ENCODE data around the gene ADAMTSL3. TPM values are rescaled to one million over a fixed set of nuclear protein-coding genes. Genes with fewer than 3 reads are reported as not detected.
A peak's percentile ranks its signal among the peaks of the same experiment; 100 is the strongest.

The ADAMTSL3 gene
- total RNA-seq, 4 donors from 2014 or later = 4.9 to 8.8 (median 6.8) TPM

DNA sequence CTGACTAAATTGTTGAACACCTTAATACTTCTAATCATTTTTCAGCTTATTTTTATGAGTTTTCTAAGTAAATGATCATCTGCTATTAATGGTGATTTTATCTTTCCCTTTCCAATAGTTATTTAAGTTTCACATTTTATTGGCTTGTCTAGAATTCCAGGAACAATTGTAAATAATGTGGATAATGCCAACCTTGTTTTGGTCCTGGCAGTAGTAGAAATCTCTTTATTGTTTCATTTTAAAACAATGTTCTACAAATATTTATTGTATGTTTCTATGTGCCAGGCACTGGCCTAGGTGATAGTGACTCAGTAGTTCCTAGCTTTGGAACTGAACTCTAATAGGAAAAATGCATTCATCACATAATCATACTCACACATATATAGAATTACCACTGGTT is 264.1 kb downstream of the ADAMTSL3 start:
- TF ChIP-seq POLR2AphosphoS5 (IDR thresholded peaks at IDR 0.05) (no peak), POLR2A (IDR thresholded peaks at IDR 0.05) (no peak), EP300 (IDR thresholded peaks at IDR 0.05; ENCODE audit: low read depth) (no peak)
- TF ChIP-seq, protein P1, sequence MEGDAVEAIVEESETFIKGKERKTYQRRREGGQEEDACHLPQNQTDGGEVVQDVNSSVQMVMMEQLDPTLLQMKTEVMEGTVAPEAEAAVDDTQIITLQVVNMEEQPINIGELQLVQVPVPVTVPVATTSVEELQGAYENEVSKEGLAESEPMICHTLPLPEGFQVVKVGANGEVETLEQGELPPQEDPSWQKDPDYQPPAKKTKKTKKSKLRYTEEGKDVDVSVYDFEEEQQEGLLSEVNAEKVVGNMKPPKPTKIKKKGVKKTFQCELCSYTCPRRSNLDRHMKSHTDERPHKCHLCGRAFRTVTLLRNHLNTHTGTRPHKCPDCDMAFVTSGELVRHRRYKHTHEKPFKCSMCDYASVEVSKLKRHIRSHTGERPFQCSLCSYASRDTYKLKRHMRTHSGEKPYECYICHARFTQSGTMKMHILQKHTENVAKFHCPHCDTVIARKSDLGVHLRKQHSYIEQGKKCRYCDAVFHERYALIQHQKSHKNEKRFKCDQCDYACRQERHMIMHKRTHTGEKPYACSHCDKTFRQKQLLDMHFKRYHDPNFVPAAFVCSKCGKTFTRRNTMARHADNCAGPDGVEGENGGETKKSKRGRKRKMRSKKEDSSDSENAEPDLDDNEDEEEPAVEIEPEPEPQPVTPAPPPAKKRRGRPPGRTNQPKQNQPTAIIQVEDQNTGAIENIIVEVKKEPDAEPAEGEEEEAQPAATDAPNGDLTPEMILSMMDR (IDR thresholded peaks at IDR 0.05) = no peak
- Histone ChIP-seq H3K4me3 (no peak overlapping the region), H3K36me3 (no peaks in the 10 kb centered on the region), H3K9me3 (no peaks in the 10 kb centered on the region), H3K4me1 (no peaks in the 10 kb centered on the region), H3K27me3 (no peaks in the 10 kb centered on the region), H3K27ac (no peak overlapping the region)
- no peak for DNase-seq
- intact Hi-C loops (cut with DNase I; ENCODE audit: low total_unique reads) (no loop called here), in situ Hi-C loops (cut with MboI; ENCODE audit: low pct_ligation_motif_present in 1 of 4, low pct_unique_long_range_greater_than_20kb in 1 of 4, low sequenced_read_pairs in 3 of 4) (no loop called here)

DNA sequence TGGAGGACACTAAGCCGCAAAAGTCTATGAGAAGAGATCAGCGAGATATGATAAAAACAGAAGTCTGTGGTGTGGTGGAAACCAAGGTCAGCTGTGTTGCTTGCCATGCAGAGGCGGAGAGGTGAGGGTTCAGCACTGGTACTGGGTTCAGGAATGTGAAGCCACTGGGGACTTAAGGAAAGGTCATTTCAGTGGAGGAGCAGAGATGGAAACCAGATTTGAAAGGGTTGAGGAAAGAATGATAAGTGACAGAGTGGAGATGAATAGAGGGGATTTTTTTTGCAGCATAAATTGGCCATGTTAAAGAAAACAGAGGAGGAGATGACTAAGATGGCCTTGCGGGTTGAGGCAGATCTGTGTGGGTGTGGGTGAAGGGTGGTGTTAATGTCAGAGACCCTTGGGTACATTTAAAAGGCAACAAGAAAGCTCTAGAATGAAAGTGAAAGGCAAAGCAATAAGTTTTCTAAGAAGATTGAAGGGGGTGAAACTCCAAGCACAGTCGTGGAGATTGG is 265.5 kb downstream of the ADAMTSL3 start:
- H3K36me3 ChIP-seq = no peaks in the 10 kb centered on the region
- no peaks in the 10 kb centered on the region for H3K9me3 ChIP-seq
- WGBS, 2 donors (ENCODE audit: low coverage in 1 of 2) = 59 to 65% methylated on average over 5 of the region's 5 CpGs
- TF ChIP-seq EP300 (IDR thresholded peaks at IDR 0.05; ENCODE audit: low read depth) (no peak), POLR2AphosphoS5 (IDR thresholded peaks at IDR 0.05) (no peak), POLR2A (IDR thresholded peaks at IDR 0.05) (no peak)
- TF ChIP-seq, protein P1 (IDR thresholded peaks at IDR 0.05) = no peak
- no peak overlapping the region for H3K4me3 ChIP-seq
- peak overlapping the region in 1 of 4 donors; percentile 14 for H3K27ac ChIP-seq
- H3K27me3 ChIP-seq = no peaks in the 10 kb centered on the region
- no peaks in the 10 kb centered on the region for H3K4me1 ChIP-seq
- DNase-seq = no peak
- in situ Hi-C loops (cut with MboI; ENCODE audit: low pct_ligation_motif_present in 1 of 4, low pct_unique_long_range_greater_than_20kb in 1 of 4, low sequenced_read_pairs in 3 of 4) (no loop called here), intact Hi-C loops (cut with DNase I; ENCODE audit: low total_unique reads) (no loop called here)

DNA sequence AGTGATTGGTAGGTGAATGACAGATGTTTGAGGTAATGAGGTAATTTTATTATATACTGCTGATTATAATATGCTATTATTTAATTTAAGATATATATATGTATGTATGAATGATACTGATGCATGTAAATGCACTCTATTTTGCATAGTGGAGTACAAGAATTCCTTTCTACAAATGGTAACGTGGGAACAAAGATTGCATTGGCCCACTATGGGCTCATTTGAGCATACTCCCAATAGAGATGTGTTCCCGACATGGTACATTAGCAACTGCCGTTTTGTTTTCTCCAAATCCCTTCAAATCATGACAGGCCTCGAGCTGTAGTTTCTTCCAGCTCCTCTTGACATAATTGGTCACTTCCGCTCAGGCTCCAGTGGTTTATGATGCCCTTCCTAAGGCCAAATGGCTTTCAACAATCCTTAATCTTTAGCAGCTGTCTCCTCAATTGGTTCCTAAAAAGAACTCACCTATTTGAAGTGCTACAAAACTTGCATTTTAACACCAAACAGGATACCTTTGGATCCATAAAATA is 266.1 kb downstream of the ADAMTSL3 start:
- WGBS, 2 donors (ENCODE audit: low coverage in 1 of 2) = 68 to 81% methylated on average over 3 to 5 of the region's 5 CpGs
- in situ Hi-C loops (cut with MboI; ENCODE audit: low pct_ligation_motif_present in 1 of 4, low pct_unique_long_range_greater_than_20kb in 1 of 4, low sequenced_read_pairs in 3 of 4) (no loop called here), intact Hi-C loops (cut with DNase I; ENCODE audit: low total_unique reads) (no loop called here)
- no peaks in the 10 kb centered on the region for H3K36me3 ChIP-seq
- H3K27me3 ChIP-seq = no peaks in the 10 kb centered on the region
- H3K9me3 ChIP-seq = no peaks in the 10 kb centered on the region
- peak overlapping the region in 2 of 4 donors; percentile 14 to 49 for H3K27ac ChIP-seq
- no peak for DNase-seq
- H3K4me3 ChIP-seq = no peak overlapping the region
- no peaks in the 10 kb centered on the region for H3K4me1 ChIP-seq
- TF ChIP-seq, protein P1 (IDR thresholded peaks at IDR 0.05) = no peak
- TF ChIP-seq EP300 (IDR thresholded peaks at IDR 0.05; ENCODE audit: low read depth) (no peak), POLR2AphosphoS5 (IDR thresholded peaks at IDR 0.05) (no peak), POLR2A (IDR thresholded peaks at IDR 0.05) (no peak)

DNA sequence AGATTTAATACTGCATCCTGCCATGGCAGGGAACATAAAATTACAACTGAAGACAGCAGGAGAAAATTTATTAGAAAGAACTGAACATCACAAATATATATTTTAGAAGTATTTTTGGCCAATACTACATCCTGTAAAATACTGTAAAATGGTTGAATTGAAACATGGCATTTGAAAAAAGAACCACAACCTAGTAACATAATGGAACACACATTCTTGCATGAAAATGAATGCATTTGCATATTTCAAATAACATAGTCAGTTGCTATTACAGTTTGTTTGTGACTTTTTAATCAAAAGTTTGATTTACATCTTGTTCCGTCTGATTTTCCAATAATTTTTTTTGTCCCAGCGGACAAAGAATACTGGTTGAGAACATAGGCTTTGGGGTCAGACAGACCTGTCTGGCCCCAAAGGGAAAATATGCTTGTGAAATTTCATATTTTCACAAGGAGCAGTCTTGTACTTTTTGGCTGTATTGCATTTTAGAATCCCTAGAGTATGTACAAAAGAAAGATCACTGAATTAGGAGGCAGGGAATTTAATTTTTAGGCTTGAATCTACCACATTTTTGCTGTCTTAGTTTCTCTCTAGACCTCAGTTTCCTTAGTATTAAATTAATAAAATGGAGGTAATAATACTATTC is 268.8 kb downstream of the ADAMTSL3 start:
- H3K4me3 ChIP-seq = no peak overlapping the region
- no peak overlapping the region for H3K27ac ChIP-seq
- H3K9me3 ChIP-seq = no peaks in the 10 kb centered on the region
- in situ Hi-C loops (cut with MboI; ENCODE audit: low pct_ligation_motif_present in 1 of 4, low pct_unique_long_range_greater_than_20kb in 1 of 4, low sequenced_read_pairs in 3 of 4) = no loop called here
- no peaks in the 10 kb centered on the region for H3K4me1 ChIP-seq
- no peaks in the 10 kb centered on the region for H3K27me3 ChIP-seq
- WGBS, 2 donors (ENCODE audit: low coverage in 1 of 2) = 91 to 94% methylated on average over 2 of the region's 2 CpGs
- no peaks in the 10 kb centered on the region for H3K36me3 ChIP-seq
- TF ChIP-seq POLR2A (IDR thresholded peaks at IDR 0.05) (no peak), EP300 (IDR thresholded peaks at IDR 0.05; ENCODE audit: low read depth) (no peak)
- TF ChIP-seq, protein P1 (IDR thresholded peaks at IDR 0.05) = no peak
- DNase-seq = no peak
- intact Hi-C loops (cut with DNase I; ENCODE audit: low total_unique reads) = no loop called here

Measured in transverse colon (tissue), 4 donors.